ENCODE results near the gene H6PD.

H6PD gene

GRCh38 chr1:9240914-9241820 lies 6.6 kb downstream of the H6PD start:
- no peak for DNase-seq (ENCODE audit: low read depth in 2 of 2)

GRCh38 chr1:9241891-9242290 lies 7.3 kb downstream of the H6PD start:
- no peak for DNase-seq (ENCODE audit: low read depth in 2 of 2)

GRCh38 chr1:9242338-9242969 lies 7.9 kb downstream of the H6PD start:
- no peak for DNase-seq (ENCODE audit: low read depth in 2 of 2)

GRCh38 chr1:9243066-9243739 lies 8.6 kb downstream of the H6PD start:
- DNase-seq (ENCODE audit: low read depth in 2 of 2) = no peak

- no peak for DNase-seq (ENCODE audit: low read depth in 2 of 2)
Observed at GRCh38 chr1:9244501-9245229, 10.1 kb downstream of the H6PD start.

- DNase-seq (ENCODE audit: low read depth in 2 of 2) = no peak
Observed at GRCh38 chr1:9245230-9245619, 10.7 kb downstream of the H6PD start.

- DNase-seq (ENCODE audit: low read depth in 2 of 2) = no peak
Observed at GRCh38 chr1:9245661-9246060, 11.1 kb downstream of the H6PD start.

GRCh38 chr1:9246215-9246614 lies 11.6 kb downstream of the H6PD start:
- no peak for DNase-seq (ENCODE audit: low read depth in 2 of 2)

- DNase-seq (ENCODE audit: low read depth in 2 of 2) = no peak
Observed at GRCh38 chr1:9246841-9247785, 12.5 kb downstream of the H6PD start.

- DNase-seq (ENCODE audit: low read depth in 2 of 2) = no peak
Observed at GRCh38 chr1:9247894-9248293, 13.3 kb downstream of the H6PD start.

GRCh38 chr1:9248341-9249262 lies 14.0 kb downstream of the H6PD start:
- DNase-seq (ENCODE audit: low read depth in 2 of 2) = no peak

- no peak for DNase-seq (ENCODE audit: low read depth in 2 of 2)
Observed at GRCh38 chr1:9249263-9249533, 14.6 kb downstream of the H6PD start.

GRCh38 chr1:9249534-9250410 lies 15.2 kb downstream of the H6PD start:
- peak; percentile 14 to 22 for DNase-seq (ENCODE audit: low read depth in 2 of 2)

GRCh38 chr1:9250411-9251381 lies 16.1 kb downstream of the H6PD start:
- DNase-seq (ENCODE audit: low read depth in 2 of 2) = no peak

GRCh38 chr1:9251501-9251900 lies 16.9 kb downstream of the H6PD start:
- no peak for DNase-seq (ENCODE audit: low read depth in 2 of 2)

GRCh38 chr1:9253004-9253403 lies 18.4 kb downstream of the H6PD start:
- DNase-seq (ENCODE audit: low read depth in 2 of 2) = no peak

- DNase-seq (ENCODE audit: low read depth in 2 of 2) = no peak
Observed at GRCh38 chr1:9253453-9254105, 19.0 kb downstream of the H6PD start.
